GDM1 (cell line): ENCODE measurements around the gene SUSD4.

Experiments
- DNase-seq: peaks from one replicate; lab custom pipeline; 2025; lab: John Stamatoyannopoulos, UW

SUSD4 gene

DNA sequence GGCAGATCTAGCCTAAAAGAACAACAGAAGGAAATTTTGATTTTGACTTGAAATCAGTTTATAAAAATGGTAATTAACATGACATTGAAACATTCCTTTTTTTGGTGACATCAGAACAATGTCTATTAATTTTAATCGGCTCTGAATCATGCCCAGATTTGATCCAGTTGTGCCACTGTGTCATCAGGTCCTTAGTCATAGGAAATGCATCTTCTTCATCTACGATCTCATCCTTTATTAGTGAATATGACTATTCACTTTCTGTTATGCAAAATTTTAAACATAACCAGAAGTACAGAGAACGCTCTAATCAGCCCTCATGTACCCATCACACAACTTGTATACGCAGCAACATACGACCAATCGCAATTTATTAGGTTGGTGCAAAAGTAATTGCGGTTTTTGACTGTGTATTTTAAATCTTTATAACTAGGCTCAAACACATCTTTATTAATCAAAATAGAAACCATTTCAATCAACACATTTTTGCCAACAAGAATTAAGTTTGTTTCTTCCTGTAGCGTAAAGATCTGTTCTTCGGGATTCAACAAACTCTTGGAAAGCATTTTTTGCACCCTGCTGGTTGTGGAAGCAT lies 180.6 kb downstream of the SUSD4 start:
- DNase-seq = no peak

DNA sequence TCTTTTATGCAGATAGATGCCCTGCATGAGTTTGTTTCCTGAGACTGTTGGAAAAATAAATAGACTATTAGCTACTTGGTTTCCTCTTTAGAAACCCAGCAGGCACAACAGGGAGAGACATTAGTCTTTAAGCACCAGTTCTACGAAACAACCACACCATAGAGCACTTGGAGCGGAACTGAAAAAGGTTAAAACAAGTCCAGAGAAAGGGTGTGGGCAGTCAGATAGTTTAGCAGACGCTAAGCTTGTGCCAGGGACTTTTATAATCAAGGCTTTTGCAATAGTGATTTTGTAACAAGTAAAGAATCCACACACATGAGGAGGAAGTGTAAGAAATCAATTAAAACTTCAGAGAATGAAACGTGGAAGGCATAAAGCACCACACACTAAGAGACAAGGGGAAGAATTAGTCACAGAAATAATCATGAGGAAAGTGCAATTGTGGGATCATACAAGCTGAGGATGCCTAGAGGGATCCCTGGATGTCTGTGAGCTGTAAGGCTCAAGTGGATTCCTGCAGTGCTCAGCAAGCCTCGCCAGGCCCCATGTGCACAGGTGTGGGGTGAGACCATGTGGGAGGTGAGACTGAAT lies 183.2 kb downstream of the SUSD4 start:
- DNase-seq = no peak

DNA sequence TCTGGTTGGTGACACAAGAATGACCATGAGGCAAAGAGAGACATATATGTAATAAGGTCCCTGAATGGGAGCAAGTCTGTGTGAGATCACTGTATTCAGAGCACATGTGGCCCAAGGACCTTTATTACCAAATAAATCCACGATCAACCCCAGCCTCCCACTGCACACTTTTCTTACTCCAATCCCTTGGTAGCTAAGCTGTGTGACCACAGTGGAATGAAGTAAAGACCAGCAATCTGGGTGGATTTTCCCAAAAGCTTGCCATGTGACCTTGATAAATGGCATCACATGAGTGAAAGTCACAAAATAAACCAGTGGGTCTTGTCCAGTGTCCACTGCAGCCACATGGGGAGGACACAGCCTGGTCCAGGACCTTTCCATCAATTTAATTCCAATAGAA lies 184.2 kb downstream of the SUSD4 start:
- DNase-seq = no peak

DNA sequence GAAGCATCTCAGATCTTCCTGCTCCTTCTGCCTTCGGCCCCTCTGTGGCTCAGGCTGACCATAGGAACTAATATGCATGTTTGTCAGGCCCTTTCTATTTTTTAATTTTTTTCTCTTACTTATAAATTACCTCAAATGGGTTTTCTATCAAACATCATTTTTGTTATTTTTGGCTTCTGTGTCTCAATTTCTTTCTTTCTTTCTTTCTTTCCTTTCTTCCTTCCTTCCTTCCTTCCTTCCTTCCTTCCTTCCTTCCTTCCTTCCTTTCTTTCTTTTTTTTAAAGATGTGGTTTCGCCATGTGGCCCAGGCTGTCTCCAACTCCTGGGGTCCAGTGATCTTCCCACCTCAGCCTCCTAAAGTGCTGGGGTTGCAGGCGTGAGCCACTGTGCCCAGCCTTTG lies 184.7 kb downstream of the SUSD4 start:
- DNase-seq = no peak

DNA sequence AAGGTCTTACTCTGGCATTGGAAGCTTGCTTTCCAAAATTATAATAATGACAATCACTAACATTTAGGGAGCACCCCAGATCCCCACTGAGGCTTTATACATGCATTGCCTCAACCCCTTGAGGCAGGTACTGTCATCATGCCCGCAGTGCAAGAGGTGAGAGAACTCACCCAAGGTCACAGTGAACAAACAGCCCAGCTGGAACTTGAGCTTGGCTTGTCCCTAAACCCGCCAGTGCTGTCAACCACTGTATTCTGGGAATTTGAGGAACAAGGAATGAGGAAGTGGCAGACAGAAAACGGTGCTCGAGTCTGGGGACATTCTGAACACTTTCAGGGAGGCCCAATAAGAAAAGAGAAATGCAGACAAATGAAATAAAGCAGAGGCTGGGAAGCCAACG lies 186.3 kb downstream of the SUSD4 start:
- DNase-seq = peak; percentile 11

DNA sequence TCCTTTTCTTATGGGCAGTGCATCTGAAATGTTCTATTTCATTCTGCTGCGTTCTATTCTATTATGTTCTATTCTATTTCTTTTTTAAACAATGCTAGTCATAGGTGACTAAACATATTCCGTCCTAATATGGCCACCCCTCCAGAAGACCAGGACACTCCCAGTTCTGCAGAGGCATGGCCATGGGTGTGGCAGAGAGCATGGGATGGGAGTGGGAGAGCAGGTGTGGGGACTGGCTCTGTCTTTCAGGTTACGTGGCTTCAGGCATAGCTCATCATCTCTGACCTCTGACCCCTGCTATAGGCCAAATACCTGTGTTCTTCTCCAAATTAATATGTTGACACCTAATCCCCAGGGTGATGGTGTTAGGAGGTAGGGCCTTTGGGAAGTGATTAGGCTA lies 187.5 kb downstream of the SUSD4 start:
- no peak for DNase-seq

DNA sequence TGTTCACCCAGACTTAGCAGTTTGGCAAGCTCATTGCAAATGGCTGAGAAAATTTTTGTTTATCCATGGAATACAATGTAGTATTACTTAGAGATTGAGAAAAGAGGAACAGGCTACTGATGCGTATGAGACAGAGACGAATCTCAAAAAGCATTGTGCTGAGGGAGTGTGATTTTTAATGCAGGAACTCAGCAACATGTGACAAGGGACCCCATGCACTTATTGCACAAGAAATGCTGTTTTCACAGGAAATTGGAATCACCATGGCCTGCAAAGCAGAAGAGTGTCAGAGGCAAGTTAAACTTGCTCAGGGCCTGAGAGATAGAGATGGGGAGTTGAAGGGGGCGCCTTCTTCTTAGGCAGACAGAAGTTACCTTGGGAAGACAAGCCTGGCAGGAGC lies 188.3 kb downstream of the SUSD4 start:
- DNase-seq = no peak

DNA sequence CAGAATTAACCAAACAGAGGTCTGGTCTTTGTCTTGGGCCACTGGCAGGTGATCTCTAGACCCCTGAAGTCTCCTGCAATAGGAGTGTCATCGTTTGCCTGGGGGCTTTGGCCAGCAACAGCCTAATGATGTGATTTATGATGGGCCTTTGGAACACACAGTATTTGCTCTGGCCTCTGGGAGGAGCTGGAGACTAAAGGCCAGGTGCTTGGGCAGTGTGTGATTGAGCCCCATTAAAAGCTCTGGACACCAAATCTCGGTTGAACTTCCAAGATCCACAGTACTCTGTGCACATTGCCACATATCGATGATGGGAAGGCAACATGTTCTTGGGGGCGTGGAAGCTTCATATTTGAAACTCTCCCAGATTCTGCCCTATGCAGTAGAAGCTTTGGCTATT lies 188.9 kb downstream of the SUSD4 start:
- DNase-seq = no peak
